Measurements from ENCODE around the gene ENHO.

ENHO gene

DNA sequence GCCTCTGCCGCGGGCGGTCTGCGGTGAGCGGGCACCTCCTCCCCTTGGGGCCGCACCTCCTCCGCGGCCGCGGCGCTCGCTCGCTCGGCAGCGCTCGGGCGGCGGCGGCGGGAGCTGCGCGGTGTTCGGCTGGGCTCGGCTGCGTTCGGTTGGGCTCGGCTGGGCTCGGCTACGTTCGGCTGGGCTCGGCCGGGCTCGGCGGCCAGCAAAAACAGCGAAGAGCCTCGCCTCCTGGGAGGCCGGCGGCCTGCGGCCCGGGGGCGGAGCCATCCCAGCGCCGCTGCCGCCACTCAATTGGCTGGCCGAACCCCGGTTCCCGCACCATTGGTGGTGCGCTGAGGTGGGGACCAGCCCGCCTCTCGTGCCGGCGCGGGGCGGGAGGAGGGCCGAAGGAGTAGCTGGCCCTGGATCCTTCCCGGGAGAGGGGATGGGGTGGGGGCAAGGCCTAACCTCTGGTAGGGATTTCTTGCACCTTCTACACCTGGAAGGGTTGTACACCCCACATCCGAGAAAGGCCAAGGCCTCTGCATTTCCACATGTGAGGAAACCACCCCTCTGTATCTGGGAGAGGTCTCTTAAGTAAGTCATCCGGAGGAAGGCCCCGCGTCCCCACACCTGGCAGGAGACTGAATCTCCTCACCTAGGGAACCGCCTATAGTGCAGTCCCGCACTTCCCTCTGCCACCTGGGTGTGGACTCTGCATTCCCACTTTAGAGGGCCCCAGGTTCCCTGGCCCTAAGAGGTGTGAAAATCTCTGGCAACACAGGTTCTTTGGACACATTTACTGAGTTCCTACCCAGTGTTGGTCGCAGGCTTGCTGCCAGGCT is at the start of gene ENHO:
Gene ENHO, minus strand, starts transcription at position 20 of the 827 bp plus-strand sequence. CDS start 1,295 bp downstream, outside the sequence.
- H3K27me3 ChIP-seq (ENCODE audit: low read depth, low read length): no peaks in the 10 kb centered on the region
- H3K4me3 ChIP-seq (ENCODE audit: low read depth in 1 of 2, low read length in 2 of 2): peak within 1 kb of the TSS; percentile 21 to 54
- H3K36me3 ChIP-seq (ENCODE audit: control insufficient read depth in 1 of 2, insufficient read depth in 2 of 2, low read length in 2 of 2): no peaks in the 10 kb centered on the region
- H3K9me3 ChIP-seq (ENCODE audit: control insufficient read depth in 1 of 2, low read length in 2 of 2): no peaks in the 10 kb centered on the region
- peaks cover 0 to 9% of the 10 kb centered on the region in 2 donors for H3K4me1 ChIP-seq (ENCODE audit: control insufficient read depth in 1 of 2, insufficient read depth in 2 of 2, low read length in 2 of 2)
- H3K27ac ChIP-seq (ENCODE audit: low read length): no peak within 1 kb of the TSS

DNA sequence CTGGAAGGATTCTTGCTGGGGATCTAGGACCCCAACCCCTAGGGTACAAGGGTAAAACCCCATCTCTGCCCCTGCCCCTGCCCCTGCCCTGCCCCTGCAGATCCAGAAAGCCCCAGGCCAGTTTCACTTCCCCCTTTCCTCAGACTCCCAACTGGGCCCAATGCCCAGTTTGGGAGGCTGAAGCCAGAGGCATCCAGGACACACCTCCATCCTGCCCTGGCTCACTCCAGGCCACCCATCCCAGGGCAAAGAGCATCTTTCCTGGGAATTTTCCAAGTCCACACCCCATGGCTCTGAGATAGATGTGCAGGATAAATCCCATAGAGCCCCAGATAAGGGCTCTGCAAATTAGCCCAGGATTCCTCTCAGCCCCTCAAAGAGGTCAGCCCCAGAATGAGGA is 49.3 kb upstream of the ENHO start:
- H3K4me1 ChIP-seq (ENCODE audit: control insufficient read depth in 1 of 2, insufficient read depth in 2 of 2, low read length in 2 of 2): no peaks in the 10 kb centered on the region
- H3K36me3 ChIP-seq (ENCODE audit: control insufficient read depth in 1 of 2, insufficient read depth in 2 of 2, low read length in 2 of 2): no peaks in the 10 kb centered on the region
- no peak overlapping the region for H3K27ac ChIP-seq (ENCODE audit: low read length)
- H3K4me3 ChIP-seq (ENCODE audit: low read depth in 1 of 2, low read length in 2 of 2): no peak overlapping the region
- H3K27me3 ChIP-seq (ENCODE audit: low read depth, low read length): peaks cover under 1% of the 10 kb centered on the region
- H3K9me3 ChIP-seq (ENCODE audit: control insufficient read depth in 1 of 2, low read length in 2 of 2): no peaks in the 10 kb centered on the region

DNA sequence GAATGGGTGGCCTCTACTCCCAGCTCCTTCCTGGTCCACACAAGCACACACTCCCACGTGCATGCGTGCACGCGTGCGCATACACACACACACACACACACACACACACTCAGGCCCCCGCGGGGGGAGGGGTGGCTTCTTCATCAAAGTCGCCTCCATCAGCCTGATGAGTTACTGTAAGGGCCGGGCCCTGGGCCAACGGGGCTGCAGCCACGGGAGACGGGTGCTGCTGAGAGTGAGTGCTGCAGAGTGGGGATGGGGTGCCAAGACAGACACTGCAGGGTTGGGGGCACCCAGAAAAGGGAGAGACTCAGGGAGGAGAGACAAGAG is 48.7 kb upstream of the ENHO start:
- H3K27ac ChIP-seq (ENCODE audit: low read length): no peak overlapping the region
- H3K36me3 ChIP-seq (ENCODE audit: control insufficient read depth in 1 of 2, insufficient read depth in 2 of 2, low read length in 2 of 2): no peaks in the 10 kb centered on the region
- H3K9me3 ChIP-seq (ENCODE audit: control insufficient read depth in 1 of 2, low read length in 2 of 2): no peaks in the 10 kb centered on the region
- H3K27me3 ChIP-seq (ENCODE audit: low read depth, low read length): no peaks in the 10 kb centered on the region
- no peak overlapping the region for H3K4me3 ChIP-seq (ENCODE audit: low read depth in 1 of 2, low read length in 2 of 2)
- H3K4me1 ChIP-seq (ENCODE audit: control insufficient read depth in 1 of 2, insufficient read depth in 2 of 2, low read length in 2 of 2): no peaks in the 10 kb centered on the region

DNA sequence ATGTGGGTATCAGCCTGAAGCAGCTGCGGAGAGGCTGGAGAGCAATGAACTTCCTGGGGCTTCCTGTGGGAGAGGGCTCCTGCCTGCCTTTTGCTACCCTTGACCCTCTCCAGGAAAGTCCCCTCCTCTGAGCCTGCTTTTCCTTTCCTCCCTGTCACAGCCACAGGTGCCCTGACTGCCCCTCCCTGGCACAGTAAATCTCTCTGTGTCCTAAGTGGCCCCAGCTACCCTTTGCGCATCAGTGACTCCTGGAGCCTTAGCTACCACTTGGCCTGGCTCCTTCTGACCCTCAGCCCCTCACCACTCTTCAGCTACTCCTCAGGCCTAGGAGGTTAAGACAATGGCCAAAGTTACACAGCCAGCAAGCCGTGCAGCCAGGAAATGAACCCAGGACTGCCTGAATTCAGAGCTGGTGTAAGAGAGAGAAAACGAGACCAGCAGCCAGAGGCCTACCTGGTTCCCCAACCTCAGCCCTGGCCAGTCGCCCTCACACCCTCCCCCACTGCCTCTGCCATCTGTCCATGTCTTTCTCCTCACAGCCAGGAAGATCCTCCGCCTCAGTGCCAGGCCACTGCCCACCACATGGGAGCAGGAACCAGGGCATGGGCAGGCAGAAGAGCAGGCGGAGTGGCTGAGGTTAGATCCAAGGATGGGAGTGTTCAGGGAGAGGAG is 48.2 kb upstream of the ENHO start:
- Histone ChIP-seq H3K36me3 (ENCODE audit: control insufficient read depth in 1 of 2, insufficient read depth in 2 of 2, low read length in 2 of 2) (no peaks in the 10 kb centered on the region), H3K9me3 (ENCODE audit: control insufficient read depth in 1 of 2, low read length in 2 of 2) (no peaks in the 10 kb centered on the region), H3K4me3 (ENCODE audit: low read depth in 1 of 2, low read length in 2 of 2) (no peak overlapping the region), H3K4me1 (ENCODE audit: control insufficient read depth in 1 of 2, insufficient read depth in 2 of 2, low read length in 2 of 2) (no peaks in the 10 kb centered on the region), H3K27ac (ENCODE audit: low read length) (no peak overlapping the region), H3K27me3 (ENCODE audit: low read depth, low read length) (no peaks in the 10 kb centered on the region)

DNA sequence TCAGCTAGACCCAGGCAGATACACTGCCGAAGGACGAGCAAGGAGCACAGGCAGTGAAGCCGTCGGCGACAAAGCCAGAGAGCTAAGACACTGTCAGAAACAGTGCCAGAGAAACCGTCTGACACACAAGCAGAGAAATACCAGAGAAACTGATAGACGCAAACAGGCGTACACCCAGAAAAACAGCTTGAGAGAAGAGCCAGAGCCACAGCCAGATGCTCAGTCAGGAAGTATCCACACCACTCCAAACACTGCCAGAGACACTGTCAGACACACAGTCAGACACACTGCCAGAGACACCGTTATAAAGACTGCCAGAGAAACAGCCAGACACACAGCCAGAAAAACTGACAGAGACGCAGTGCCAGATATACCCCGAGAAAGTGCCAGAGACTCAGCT is 47.6 kb upstream of the ENHO start:
- no peak overlapping the region for H3K27ac ChIP-seq (ENCODE audit: low read length)
- H3K36me3 ChIP-seq (ENCODE audit: control insufficient read depth in 1 of 2, insufficient read depth in 2 of 2, low read length in 2 of 2): no peaks in the 10 kb centered on the region
- no peaks in the 10 kb centered on the region for H3K4me1 ChIP-seq (ENCODE audit: control insufficient read depth in 1 of 2, insufficient read depth in 2 of 2, low read length in 2 of 2)
- H3K9me3 ChIP-seq (ENCODE audit: control insufficient read depth in 1 of 2, low read length in 2 of 2): no peaks in the 10 kb centered on the region
- H3K27me3 ChIP-seq (ENCODE audit: low read depth, low read length): no peaks in the 10 kb centered on the region
- H3K4me3 ChIP-seq (ENCODE audit: low read depth in 1 of 2, low read length in 2 of 2): no peak overlapping the region

DNA sequence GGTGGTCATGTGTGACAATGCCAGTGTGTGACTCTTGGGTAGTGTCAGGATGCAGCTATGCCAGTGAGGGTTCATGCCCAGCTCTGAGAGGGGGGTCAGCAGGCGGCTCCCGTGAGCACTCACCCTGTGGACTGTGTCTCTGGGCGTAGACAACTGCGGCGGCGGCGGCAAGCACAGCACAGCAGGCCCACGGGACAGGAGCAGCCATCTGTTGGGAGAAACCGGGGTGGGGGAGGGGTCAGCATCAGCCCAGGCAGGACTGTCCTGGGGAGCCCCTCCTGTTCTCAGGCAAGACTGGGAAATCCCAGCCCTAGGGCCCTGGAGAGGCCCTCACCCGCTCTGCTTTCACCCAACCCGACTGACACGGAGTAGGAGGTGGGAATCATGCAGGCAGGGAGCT is 46.0 kb upstream of the ENHO start:
- no peaks in the 10 kb centered on the region for H3K9me3 ChIP-seq (ENCODE audit: control insufficient read depth in 1 of 2, low read length in 2 of 2)
- no peaks in the 10 kb centered on the region for H3K36me3 ChIP-seq (ENCODE audit: control insufficient read depth in 1 of 2, insufficient read depth in 2 of 2, low read length in 2 of 2)
- H3K27ac ChIP-seq (ENCODE audit: low read length): no peak overlapping the region

DNA sequence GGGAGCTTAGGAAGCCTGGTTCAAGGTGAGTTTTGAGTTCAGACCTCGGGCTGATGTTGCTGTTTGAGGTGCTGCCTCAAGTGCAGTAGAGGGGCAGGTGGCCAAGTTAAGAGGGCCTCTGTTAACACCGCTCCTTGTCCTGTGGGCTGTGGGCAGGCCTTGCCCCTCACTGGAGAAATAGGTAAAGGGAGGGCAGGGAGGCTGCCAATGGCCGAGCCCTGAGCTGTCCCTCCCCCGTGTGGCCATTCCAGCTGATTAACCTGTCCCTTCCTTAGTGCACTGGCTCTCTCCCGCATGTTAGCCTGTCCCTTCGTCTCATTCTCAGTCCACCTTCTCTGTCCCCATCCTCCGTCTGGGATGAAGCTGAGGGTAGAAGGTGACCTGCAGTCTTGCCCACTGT is 45.3 kb upstream of the ENHO start:
- no peaks in the 10 kb centered on the region for H3K27me3 ChIP-seq (ENCODE audit: low read depth, low read length)
- no peaks in the 10 kb centered on the region for H3K36me3 ChIP-seq (ENCODE audit: control insufficient read depth in 1 of 2, insufficient read depth in 2 of 2, low read length in 2 of 2)
- no peak overlapping the region for H3K27ac ChIP-seq (ENCODE audit: low read length)
- H3K4me3 ChIP-seq (ENCODE audit: low read depth in 1 of 2, low read length in 2 of 2): no peak overlapping the region
- no peaks in the 10 kb centered on the region for H3K4me1 ChIP-seq (ENCODE audit: control insufficient read depth in 1 of 2, insufficient read depth in 2 of 2, low read length in 2 of 2)
- H3K9me3 ChIP-seq (ENCODE audit: control insufficient read depth in 1 of 2, low read length in 2 of 2): no peaks in the 10 kb centered on the region

More for the DNA sequence above, 46.0 kb upstream of the ENHO start:
- H3K4me1 ChIP-seq (ENCODE audit: control insufficient read depth in 1 of 2, insufficient read depth in 2 of 2, low read length in 2 of 2): no peaks in the 10 kb centered on the region
- no peak overlapping the region for H3K4me3 ChIP-seq (ENCODE audit: low read depth in 1 of 2, low read length in 2 of 2)
- H3K27me3 ChIP-seq (ENCODE audit: low read depth, low read length): no peaks in the 10 kb centered on the region

DNA sequence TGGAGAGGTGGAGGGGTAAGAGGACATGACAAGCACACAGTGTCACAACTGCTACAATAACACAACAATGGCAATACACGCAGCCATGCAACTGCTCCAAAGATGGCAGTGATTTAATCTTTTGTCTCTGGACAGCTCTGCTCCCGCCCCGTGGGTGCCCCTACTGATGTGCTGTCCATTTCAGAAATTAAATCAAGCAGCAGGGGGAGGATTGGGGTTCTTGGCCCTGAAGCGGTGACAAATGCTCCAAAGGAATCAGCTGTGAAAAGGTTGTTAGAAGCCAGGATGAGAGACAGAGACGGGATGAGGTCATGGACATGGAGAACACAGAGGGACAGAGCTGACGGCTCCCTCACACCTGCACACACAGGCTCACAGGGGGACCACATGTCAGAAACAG is 44.2 kb upstream of the ENHO start:
- H3K36me3 ChIP-seq (ENCODE audit: control insufficient read depth in 1 of 2, insufficient read depth in 2 of 2, low read length in 2 of 2): no peaks in the 10 kb centered on the region
- H3K4me1 ChIP-seq (ENCODE audit: control insufficient read depth in 1 of 2, insufficient read depth in 2 of 2, low read length in 2 of 2): no peaks in the 10 kb centered on the region
- no peak overlapping the region for H3K27ac ChIP-seq (ENCODE audit: low read length)
- H3K4me3 ChIP-seq (ENCODE audit: low read depth in 1 of 2, low read length in 2 of 2): no peak overlapping the region
- peaks cover 0 to 5% of the 10 kb centered on the region in 2 donors for H3K9me3 ChIP-seq (ENCODE audit: control insufficient read depth in 1 of 2, low read length in 2 of 2)
- no peaks in the 10 kb centered on the region for H3K27me3 ChIP-seq (ENCODE audit: low read depth, low read length)

DNA sequence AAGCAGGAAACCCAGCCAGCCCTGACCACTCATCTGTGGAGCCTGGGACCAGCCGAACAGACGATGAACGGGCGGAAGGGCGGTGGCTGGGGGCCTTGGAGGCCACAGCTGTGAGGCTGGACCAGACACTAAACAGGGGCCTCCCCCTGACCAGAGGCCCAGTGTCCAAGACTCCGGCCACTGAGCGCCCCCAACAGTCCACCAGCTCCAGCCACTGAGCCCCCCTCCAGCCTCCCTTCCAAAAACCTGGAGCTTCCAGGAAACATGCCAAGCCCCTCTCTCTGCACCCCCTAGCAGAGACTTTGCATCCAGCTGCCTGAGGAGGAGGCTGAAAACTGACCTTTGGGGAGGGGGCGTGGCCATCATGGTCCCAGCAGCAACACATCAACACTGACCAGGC is 43.5 kb upstream of the ENHO start:
- H3K27me3 ChIP-seq (ENCODE audit: low read depth, low read length): no peaks in the 10 kb centered on the region
- no peak overlapping the region for H3K4me3 ChIP-seq (ENCODE audit: low read depth in 1 of 2, low read length in 2 of 2)
- peaks cover 0 to 6% of the 10 kb centered on the region in 2 donors for H3K9me3 ChIP-seq (ENCODE audit: control insufficient read depth in 1 of 2, low read length in 2 of 2)
- H3K27ac ChIP-seq (ENCODE audit: low read length): no peak overlapping the region
- H3K4me1 ChIP-seq (ENCODE audit: control insufficient read depth in 1 of 2, insufficient read depth in 2 of 2, low read length in 2 of 2): no peaks in the 10 kb centered on the region
- no peaks in the 10 kb centered on the region for H3K36me3 ChIP-seq (ENCODE audit: control insufficient read depth in 1 of 2, insufficient read depth in 2 of 2, low read length in 2 of 2)

DNA sequence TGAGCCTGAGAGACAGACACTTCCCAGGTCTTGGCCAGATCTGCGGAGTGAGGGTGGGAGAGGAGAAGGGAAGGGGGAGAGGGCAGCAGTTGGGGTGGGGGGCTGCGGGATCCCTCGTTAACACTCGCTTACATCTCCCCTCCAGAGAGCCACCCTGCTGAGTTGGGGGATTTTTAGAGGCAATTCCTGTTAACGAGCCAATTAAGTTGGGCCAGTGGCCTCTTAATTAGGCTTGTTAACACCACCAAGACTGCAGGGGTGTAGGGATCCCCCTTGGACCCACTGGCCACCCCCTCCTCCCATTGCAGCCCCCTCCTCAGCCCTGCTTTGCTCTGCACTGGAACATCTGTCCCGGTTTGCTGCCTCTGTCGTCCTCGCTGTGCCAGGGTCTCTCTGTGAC is 43.1 kb upstream of the ENHO start:
- peaks cover 0 to 6% of the 10 kb centered on the region in 2 donors for H3K9me3 ChIP-seq (ENCODE audit: control insufficient read depth in 1 of 2, low read length in 2 of 2)
- no peak overlapping the region for H3K4me3 ChIP-seq (ENCODE audit: low read depth in 1 of 2, low read length in 2 of 2)
- no peak overlapping the region for H3K27ac ChIP-seq (ENCODE audit: low read length)
- no peaks in the 10 kb centered on the region for H3K27me3 ChIP-seq (ENCODE audit: low read depth, low read length)
- no peaks in the 10 kb centered on the region for H3K36me3 ChIP-seq (ENCODE audit: control insufficient read depth in 1 of 2, insufficient read depth in 2 of 2, low read length in 2 of 2)
- peaks cover 0 to under 1% of the 10 kb centered on the region in 2 donors for H3K4me1 ChIP-seq (ENCODE audit: control insufficient read depth in 1 of 2, insufficient read depth in 2 of 2, low read length in 2 of 2)

DNA sequence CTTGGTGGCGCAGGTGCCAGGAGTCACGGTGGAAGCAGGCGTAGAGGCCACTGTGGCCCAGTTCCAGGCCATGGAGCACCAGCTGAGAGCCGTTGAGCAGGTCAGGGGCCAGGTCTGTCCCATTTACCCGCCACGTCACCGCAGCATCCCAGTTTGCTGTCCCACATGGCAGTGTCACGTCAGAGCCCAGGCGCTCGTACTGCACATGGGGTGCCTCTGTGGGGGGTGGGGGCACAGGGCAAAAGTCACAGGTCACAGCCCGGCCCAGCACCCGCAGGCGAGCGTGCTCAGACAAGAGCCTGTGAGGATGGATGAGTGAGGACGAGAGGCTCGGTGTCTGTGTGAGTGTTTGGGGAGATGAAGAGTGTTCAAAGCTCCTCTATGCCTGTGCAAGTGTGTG is 41.8 kb upstream of the ENHO start:
- H3K27ac ChIP-seq (ENCODE audit: low read length): no peak overlapping the region
- no peaks in the 10 kb centered on the region for H3K27me3 ChIP-seq (ENCODE audit: low read depth, low read length)
- H3K4me1 ChIP-seq (ENCODE audit: control insufficient read depth in 1 of 2, insufficient read depth in 2 of 2, low read length in 2 of 2): peaks cover 0 to 9% of the 10 kb centered on the region in 2 donors
- no peak overlapping the region for H3K4me3 ChIP-seq (ENCODE audit: low read depth in 1 of 2, low read length in 2 of 2)
- H3K9me3 ChIP-seq (ENCODE audit: control insufficient read depth in 1 of 2, low read length in 2 of 2): peaks cover 0 to 6% of the 10 kb centered on the region in 2 donors
- no peaks in the 10 kb centered on the region for H3K36me3 ChIP-seq (ENCODE audit: control insufficient read depth in 1 of 2, insufficient read depth in 2 of 2, low read length in 2 of 2)

Data from muscle layer of duodenum (tissue), 2 donors.